Peyer's patch (tissue), 4 donors: Measurements from ENCODE around the gene DHPS.

Experiments
- POLR2A ChIP-seq, 2 donors: fragments of 450-650 bp; IDR thresholded peaks; one replicate each; pipeline ENCODE4 v1.5.1; 2017; ENCODE audit warnings: antibody characterized with exemption in 2 of 2, mild to moderate bottlenecking in 2 of 2, moderate library complexity in 2 of 2
- TF ChIP-seq, protein P1 (sequence below), 6 experiments: fragments of 450-650 bp in 4 of 6; fragments of 200-600 bp in 2 of 6; sonication (generic) in 1 of 6; IDR thresholded peaks; one replicate each; pipeline ENCODE4 v1.5.1; 2017 to 2019; ENCODE audit warnings: antibody characterized with exemption in 6 of 6, mild to moderate bottlenecking in 3 of 6, moderate library complexity in 1 of 6

DNA sequence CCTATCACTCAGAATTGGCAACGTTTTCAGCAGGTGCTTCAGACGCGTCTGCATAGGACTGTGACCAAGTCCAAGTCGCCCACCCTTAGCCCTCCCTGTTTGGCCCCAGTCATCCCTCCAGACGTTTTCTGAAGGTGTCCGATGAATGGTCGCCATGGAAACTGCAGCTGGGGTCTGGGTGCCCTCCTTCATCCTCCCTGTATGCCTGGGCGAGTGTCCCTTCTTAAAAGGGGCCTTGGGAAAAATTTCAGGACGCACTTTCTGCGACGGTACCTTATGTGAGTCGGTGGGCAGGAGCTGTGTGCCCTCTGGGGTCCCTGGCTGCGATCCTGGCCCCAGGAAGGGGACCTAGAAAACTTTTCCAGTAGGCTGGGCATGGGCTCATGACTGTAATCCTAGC lies 40.2 kb downstream of the DHPS start:
- TF ChIP-seq, protein P1, sequence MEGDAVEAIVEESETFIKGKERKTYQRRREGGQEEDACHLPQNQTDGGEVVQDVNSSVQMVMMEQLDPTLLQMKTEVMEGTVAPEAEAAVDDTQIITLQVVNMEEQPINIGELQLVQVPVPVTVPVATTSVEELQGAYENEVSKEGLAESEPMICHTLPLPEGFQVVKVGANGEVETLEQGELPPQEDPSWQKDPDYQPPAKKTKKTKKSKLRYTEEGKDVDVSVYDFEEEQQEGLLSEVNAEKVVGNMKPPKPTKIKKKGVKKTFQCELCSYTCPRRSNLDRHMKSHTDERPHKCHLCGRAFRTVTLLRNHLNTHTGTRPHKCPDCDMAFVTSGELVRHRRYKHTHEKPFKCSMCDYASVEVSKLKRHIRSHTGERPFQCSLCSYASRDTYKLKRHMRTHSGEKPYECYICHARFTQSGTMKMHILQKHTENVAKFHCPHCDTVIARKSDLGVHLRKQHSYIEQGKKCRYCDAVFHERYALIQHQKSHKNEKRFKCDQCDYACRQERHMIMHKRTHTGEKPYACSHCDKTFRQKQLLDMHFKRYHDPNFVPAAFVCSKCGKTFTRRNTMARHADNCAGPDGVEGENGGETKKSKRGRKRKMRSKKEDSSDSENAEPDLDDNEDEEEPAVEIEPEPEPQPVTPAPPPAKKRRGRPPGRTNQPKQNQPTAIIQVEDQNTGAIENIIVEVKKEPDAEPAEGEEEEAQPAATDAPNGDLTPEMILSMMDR (IDR thresholded peaks at IDR 0.05) = no peak
- TF ChIP-seq POLR2A (IDR thresholded peaks at IDR 0.05) = no peak
